ENCODE data around the gene TACC2. TPM values are rescaled to one million over a fixed set of nuclear protein-coding genes. Genes with fewer than 3 reads are reported as not detected.

Gene TACC2
- total and polyA plus RNA-seq, 2 experiments from 2014 or later: 30.8 to 35.9 TPM

DNA sequence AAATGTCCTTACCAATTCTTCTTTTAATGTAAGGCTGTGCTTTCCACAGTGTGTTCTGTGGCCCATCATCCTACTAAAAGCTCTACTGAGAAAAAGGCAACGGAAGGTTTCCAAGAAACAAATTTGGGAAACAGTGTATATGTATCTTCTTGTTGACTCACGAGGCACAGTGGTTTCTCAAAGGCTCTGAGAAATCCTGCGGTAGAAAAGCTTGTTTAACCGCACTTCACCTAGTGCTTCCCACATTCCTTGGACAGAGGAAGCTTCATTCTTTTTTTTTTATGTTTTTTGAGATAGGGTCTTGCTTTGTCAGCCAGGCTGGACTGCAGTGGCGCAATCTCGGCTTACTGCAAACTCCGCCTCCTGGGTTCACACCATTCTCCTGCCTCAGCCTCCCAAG is 84.5 kb downstream of the TACC2 start:
- H3K27me3 ChIP-seq (ENCODE audit: insufficient read depth): no peaks in the 10 kb centered on the region
- no peak overlapping the region for H3K4me2 ChIP-seq
- TF ChIP-seq EZH2phosphoT487 (IDR thresholded peaks at IDR 0.05; ENCODE audit: unreplicated experiment) (no peak), STAT1 (IDR thresholded peaks at IDR 0.05; ENCODE audit: unreplicated experiment) (no peak), CREB1 (CRISPR knock-in tag; IDR thresholded peaks at IDR 0.05; ENCODE audit: low read depth) (no peak), NANOG (IDR thresholded peaks at IDR 0.05; ENCODE audit: borderline replicate concordance) (no peak), EZH2 (IDR thresholded peaks at IDR 0.05; ENCODE audit: low read depth, unreplicated experiment) (no peak), JUNB (IDR thresholded peaks at IDR 0.05; ENCODE audit: unreplicated experiment) (no peak), POLR2AphosphoS5 (IDR thresholded peaks at IDR 0.05; ENCODE audit: low read depth) (no peak)
- TF ChIP-seq, protein P1, sequence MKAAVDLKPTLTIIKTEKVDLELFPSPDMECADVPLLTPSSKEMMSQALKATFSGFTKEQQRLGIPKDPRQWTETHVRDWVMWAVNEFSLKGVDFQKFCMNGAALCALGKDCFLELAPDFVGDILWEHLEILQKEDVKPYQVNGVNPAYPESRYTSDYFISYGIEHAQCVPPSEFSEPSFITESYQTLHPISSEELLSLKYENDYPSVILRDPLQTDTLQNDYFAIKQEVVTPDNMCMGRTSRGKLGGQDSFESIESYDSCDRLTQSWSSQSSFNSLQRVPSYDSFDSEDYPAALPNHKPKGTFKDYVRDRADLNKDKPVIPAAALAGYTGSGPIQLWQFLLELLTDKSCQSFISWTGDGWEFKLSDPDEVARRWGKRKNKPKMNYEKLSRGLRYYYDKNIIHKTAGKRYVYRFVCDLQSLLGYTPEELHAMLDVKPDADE (IDR thresholded peaks at IDR 0.05): no peak
- TF ChIP-seq, protein P2, sequence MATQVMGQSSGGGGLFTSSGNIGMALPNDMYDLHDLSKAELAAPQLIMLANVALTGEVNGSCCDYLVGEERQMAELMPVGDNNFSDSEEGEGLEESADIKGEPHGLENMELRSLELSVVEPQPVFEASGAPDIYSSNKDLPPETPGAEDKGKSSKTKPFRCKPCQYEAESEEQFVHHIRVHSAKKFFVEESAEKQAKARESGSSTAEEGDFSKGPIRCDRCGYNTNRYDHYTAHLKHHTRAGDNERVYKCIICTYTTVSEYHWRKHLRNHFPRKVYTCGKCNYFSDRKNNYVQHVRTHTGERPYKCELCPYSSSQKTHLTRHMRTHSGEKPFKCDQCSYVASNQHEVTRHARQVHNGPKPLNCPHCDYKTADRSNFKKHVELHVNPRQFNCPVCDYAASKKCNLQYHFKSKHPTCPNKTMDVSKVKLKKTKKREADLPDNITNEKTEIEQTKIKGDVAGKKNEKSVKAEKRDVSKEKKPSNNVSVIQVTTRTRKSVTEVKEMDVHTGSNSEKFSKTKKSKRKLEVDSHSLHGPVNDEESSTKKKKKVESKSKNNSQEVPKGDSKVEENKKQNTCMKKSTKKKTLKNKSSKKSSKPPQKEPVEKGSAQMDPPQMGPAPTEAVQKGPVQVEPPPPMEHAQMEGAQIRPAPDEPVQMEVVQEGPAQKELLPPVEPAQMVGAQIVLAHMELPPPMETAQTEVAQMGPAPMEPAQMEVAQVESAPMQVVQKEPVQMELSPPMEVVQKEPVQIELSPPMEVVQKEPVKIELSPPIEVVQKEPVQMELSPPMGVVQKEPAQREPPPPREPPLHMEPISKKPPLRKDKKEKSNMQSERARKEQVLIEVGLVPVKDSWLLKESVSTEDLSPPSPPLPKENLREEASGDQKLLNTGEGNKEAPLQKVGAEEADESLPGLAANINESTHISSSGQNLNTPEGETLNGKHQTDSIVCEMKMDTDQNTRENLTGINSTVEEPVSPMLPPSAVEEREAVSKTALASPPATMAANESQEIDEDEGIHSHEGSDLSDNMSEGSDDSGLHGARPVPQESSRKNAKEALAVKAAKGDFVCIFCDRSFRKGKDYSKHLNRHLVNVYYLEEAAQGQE (IDR thresholded peaks at IDR 0.05; ENCODE audit: unreplicated experiment): no peak
- TF ChIP-seq, protein P3, sequence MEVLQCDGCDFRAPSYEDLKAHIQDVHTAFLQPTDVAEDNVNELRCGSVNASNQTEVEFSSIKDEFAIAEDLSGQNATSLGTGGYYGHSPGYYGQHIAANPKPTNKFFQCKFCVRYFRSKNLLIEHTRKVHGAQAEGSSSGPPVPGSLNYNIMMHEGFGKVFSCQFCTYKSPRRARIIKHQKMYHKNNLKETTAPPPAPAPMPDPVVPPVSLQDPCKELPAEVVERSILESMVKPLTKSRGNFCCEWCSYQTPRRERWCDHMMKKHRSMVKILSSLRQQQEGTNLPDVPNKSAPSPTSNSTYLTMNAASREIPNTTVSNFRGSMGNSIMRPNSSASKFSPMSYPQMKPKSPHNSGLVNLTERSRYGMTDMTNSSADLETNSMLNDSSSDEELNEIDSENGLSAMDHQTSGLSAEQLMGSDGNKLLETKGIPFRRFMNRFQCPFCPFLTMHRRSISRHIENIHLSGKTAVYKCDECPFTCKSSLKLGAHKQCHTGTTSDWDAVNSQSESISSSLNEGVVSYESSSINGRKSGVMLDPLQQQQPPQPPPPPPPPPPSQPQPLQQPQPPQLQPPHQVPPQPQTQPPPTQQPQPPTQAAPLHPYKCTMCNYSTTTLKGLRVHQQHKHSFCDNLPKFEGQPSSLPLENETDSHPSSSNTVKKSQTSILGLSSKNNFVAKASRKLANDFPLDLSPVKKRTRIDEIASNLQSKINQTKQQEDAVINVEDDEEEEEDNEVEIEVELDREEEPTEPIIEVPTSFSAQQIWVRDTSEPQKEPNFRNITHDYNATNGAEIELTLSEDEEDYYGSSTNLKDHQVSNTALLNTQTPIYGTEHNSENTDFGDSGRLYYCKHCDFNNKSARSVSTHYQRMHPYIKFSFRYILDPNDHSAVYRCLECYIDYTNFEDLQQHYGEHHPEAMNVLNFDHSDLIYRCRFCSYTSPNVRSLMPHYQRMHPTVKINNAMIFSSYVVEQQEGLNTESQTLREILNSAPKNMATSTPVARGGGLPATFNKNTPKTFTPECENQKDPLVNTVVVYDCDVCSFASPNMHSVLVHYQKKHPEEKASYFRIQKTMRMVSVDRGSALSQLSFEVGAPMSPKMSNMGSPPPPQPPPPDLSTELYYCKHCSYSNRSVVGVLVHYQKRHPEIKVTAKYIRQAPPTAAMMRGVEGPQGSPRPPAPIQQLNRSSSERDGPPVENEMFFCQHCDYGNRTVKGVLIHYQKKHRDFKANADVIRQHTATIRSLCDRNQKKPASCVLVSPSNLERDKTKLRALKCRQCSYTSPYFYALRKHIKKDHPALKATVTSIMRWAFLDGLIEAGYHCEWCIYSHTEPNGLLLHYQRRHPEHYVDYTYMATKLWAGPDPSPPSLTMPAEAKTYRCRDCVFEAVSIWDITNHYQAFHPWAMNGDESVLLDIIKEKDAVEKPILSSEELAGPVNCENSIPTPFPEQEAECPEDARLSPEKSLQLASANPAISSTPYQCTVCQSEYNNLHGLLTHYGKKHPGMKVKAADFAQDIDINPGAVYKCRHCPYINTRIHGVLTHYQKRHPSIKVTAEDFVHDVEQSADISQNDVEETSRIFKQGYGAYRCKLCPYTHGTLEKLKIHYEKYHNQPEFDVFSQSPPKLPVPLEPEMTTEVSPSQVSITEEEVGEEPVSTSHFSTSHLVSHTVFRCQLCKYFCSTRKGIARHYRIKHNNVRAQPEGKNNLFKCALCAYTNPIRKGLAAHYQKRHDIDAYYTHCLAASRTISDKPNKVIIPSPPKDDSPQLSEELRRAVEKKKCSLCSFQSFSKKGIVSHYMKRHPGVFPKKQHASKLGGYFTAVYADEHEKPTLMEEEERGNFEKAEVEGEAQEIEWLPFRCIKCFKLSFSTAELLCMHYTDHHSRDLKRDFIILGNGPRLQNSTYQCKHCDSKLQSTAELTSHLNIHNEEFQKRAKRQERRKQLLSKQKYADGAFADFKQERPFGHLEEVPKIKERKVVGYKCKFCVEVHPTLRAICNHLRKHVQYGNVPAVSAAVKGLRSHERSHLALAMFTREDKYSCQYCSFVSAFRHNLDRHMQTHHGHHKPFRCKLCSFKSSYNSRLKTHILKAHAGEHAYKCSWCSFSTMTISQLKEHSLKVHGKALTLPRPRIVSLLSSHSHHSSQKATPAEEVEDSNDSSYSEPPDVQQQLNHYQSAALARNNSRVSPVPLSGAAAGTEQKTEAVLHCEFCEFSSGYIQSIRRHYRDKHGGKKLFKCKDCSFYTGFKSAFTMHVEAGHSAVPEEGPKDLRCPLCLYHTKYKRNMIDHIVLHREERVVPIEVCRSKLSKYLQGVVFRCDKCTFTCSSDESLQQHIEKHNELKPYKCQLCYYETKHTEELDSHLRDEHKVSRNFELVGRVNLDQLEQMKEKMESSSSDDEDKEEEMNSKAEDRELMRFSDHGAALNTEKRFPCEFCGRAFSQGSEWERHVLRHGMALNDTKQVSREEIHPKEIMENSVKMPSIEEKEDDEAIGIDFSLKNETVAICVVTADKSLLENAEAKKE (CRISPR knock-in tag; IDR thresholded peaks at IDR 0.05): no peak

More for the DNA sequence above, 84.5 kb downstream of the TACC2 start:
- no peaks in the 10 kb centered on the region for H3F3A ChIP-seq (replicated peaks; ENCODE audit: low read depth)
- H3K27ac ChIP-seq (ENCODE audit: low read depth): no peak overlapping the region
- no peaks in the 10 kb centered on the region for H3K36me3 Mint-ChIP-seq (ENCODE audit: low read depth)
- no peak overlapping the region for H3K4me3 Mint-ChIP-seq
- no peak overlapping the region for H3K27ac Mint-ChIP-seq
- no peaks in the 10 kb centered on the region for H4K20me1 ChIP-seq (replicated peaks; ENCODE audit: insufficient read depth)
- H3K79me2 ChIP-seq (replicated peaks; ENCODE audit: insufficient read depth): no peaks in the 10 kb centered on the region
- no peaks in the 10 kb centered on the region for H3K4me1 ChIP-seq (ENCODE audit: insufficient read depth)
- DNase-seq (ENCODE audit: low spot score) (no peak), ATAC-seq (no peak)
- H3K9me3 Mint-ChIP-seq: no peaks in the 10 kb centered on the region
- H3K27me3 Mint-ChIP-seq (ENCODE audit: insufficient read depth, low read depth, poor library complexity): no peaks in the 10 kb centered on the region
- H2AFZ ChIP-seq: no peak overlapping the region
- H3K9me2 ChIP-seq (ENCODE audit: insufficient read depth): no peaks in the 10 kb centered on the region
- no peaks in the 10 kb centered on the region for H3K4me1 Mint-ChIP-seq
- no peaks in the 10 kb centered on the region for H3K36me3 ChIP-seq (ENCODE audit: insufficient read depth)
- no peak overlapping the region for H3K4me3 ChIP-seq
